Peyer's patch (tissue), 4 donors: Measurements from ENCODE around the gene VRK1. TPM values are rescaled to one million over a fixed set of nuclear protein-coding genes. Genes with fewer than 3 reads are reported as not detected.

Source experiments
- DNase-seq, 3 donors: peaks; one replicate each; pipeline ENCODE4 v3.0.0-alpha.2; 2017 to 2019
- H3K27ac ChIP-seq, 4 donors: fragments of 200-600 bp; sonication (generic); one replicate each; pipeline ENCODE4 v1.5.1; 2016 to 2019
- H3K27me3 ChIP-seq, 2 donors: fragments of 200-600 bp; sonication (generic); one replicate each; pipeline ENCODE4 v1.5.1; 2019
- H3K36me3 ChIP-seq, 3 donors: fragments of 200-600 bp; sonication (generic); one replicate each; pipeline ENCODE4 v1.5.1; 2016 to 2019
- H3K4me1 ChIP-seq, 4 donors: fragments of 200-600 bp; sonication (generic); one replicate each; pipeline ENCODE4 v1.5.1; 2016 to 2019
- H3K4me3 ChIP-seq, 4 donors: fragments of 200-600 bp; sonication (generic); 1 replicate in 3 of 4; 2 replicates in 1 of 4; pipeline ENCODE4 v1.5.1; 2016 to 2019; ENCODE audit warnings: mild to moderate bottlenecking in 1 of 4
- H3K9me3 ChIP-seq, 4 donors: fragments of 200-600 bp; sonication (generic); one replicate each; pipeline ENCODE4 v1.5.1; 2016 to 2019; ENCODE audit warnings: mild to moderate bottlenecking in 1 of 4
- POLR2A ChIP-seq, 2 donors: fragments of 450-650 bp; IDR thresholded peaks; one replicate each; pipeline ENCODE4 v1.5.1; 2017; ENCODE audit warnings: antibody characterized with exemption in 2 of 2, mild to moderate bottlenecking in 2 of 2, moderate library complexity in 2 of 2
- total RNA-seq, 4 donors: library from RNA; depleted of rRNA; stranded (reverse); fragments of >200 nt; gene quantifications; one replicate each; pipeline ENCODE4 v1.1.0, GENCODE V29; 2016
- TF ChIP-seq, protein P1 (sequence below), 6 experiments: fragments of 450-650 bp in 4 of 6; fragments of 200-600 bp in 2 of 6; sonication (generic) in 1 of 6; IDR thresholded peaks; one replicate each; pipeline ENCODE4 v1.5.1; 2017 to 2019; ENCODE audit warnings: antibody characterized with exemption in 6 of 6, mild to moderate bottlenecking in 3 of 6, moderate library complexity in 1 of 6

Gene VRK1
- total RNA-seq, 4 donors from 2014 or later, result 6.6 to 54.5 (median 8.3) TPM

DNA sequence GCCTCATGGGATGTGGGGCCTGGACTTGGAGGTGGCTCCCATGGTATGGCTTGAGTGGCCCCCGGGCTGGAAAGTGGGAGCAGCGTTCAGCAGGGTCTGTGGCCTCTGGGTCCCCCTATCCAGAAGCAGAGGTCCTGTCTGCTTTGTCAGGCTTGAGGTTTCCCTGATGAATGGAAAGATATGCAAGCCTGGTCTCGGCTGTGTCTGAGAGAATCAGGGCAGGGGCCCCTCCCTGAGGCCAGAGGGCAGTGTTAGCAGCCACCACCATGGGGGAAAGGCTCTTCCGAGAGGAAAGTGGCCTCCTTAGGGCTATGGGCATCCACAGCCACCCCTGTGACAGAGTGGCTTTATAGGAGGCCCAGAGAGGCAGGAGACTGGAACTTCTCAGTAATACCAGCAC is 128.2 kb downstream of the VRK1 start:
- Histone ChIP-seq H3K36me3 (no peaks in the 10 kb centered on the region), H3K9me3 (no peaks in the 10 kb centered on the region), H3K27me3 (no peaks in the 10 kb centered on the region), H3K27ac (no peak overlapping the region), H3K4me3 (no peak overlapping the region), H3K4me1 (no peaks in the 10 kb centered on the region)
- TF ChIP-seq, protein P1, sequence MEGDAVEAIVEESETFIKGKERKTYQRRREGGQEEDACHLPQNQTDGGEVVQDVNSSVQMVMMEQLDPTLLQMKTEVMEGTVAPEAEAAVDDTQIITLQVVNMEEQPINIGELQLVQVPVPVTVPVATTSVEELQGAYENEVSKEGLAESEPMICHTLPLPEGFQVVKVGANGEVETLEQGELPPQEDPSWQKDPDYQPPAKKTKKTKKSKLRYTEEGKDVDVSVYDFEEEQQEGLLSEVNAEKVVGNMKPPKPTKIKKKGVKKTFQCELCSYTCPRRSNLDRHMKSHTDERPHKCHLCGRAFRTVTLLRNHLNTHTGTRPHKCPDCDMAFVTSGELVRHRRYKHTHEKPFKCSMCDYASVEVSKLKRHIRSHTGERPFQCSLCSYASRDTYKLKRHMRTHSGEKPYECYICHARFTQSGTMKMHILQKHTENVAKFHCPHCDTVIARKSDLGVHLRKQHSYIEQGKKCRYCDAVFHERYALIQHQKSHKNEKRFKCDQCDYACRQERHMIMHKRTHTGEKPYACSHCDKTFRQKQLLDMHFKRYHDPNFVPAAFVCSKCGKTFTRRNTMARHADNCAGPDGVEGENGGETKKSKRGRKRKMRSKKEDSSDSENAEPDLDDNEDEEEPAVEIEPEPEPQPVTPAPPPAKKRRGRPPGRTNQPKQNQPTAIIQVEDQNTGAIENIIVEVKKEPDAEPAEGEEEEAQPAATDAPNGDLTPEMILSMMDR (IDR thresholded peaks at IDR 0.05), result no peak
- no peak for TF ChIP-seq POLR2A (IDR thresholded peaks at IDR 0.05)
- DNase-seq, result no peak

DNA sequence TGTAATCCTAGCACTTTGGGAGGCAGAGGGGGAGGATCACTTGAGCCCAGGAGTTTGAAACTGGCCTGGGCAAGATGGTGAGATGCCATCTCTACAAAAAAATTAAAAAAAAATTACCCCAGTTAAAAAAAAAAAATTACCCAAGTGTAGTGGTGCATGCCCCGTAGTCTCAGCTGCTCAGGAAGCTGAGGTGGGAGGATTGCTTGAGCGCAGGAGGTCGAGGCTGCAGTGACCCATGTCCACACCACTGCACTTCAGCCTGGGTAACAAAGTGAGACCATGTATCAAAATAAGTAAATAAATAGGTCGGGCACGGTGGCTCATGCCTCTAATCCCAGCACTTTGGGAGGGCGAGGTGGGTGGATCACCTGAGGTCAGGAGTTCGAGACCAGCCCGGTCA is 128.8 kb downstream of the VRK1 start:
- Histone ChIP-seq H3K4me3 (no peak overlapping the region), H3K9me3 (no peaks in the 10 kb centered on the region), H3K36me3 (no peaks in the 10 kb centered on the region), H3K27me3 (no peaks in the 10 kb centered on the region), H3K4me1 (no peaks in the 10 kb centered on the region), H3K27ac (no peak overlapping the region)
- no peak for DNase-seq
- TF ChIP-seq, protein P1 (IDR thresholded peaks at IDR 0.05), result no peak
- no peak for TF ChIP-seq POLR2A (IDR thresholded peaks at IDR 0.05)

DNA sequence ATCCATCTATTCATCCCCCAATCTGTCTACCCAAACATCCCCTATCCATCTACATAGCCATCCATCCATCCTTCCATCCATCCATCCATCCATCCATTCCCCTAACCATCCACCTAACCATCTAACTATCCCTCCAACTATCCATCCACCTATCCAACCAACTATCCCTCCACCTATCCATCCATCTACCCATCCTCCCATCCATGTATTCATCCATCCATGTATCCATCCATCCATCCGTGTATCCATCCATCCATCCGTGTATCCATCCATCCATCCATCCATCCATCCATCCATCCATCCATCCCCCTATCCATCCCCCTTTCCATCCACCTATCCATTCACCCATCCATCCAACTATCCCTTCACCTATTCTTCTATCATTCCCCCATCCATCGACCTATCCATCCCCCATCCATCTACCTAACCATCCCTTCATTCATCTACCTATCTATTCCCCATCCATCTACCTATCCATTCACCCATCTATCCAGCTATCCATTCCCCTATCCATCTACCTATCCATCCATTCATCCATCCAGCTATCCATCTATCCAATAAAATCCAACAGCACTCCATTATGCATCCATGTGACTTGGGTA is 131.7 kb downstream of the VRK1 start:
- Histone ChIP-seq H3K9me3 (no peaks in the 10 kb centered on the region), H3K27ac (no peak overlapping the region), H3K36me3 (no peaks in the 10 kb centered on the region), H3K4me1 (no peaks in the 10 kb centered on the region), H3K4me3 (no peak overlapping the region), H3K27me3 (no peaks in the 10 kb centered on the region)
- TF ChIP-seq, protein P1 (IDR thresholded peaks at IDR 0.05), result no peak
- no peak for TF ChIP-seq POLR2A (IDR thresholded peaks at IDR 0.05)
- no peak for DNase-seq

DNA sequence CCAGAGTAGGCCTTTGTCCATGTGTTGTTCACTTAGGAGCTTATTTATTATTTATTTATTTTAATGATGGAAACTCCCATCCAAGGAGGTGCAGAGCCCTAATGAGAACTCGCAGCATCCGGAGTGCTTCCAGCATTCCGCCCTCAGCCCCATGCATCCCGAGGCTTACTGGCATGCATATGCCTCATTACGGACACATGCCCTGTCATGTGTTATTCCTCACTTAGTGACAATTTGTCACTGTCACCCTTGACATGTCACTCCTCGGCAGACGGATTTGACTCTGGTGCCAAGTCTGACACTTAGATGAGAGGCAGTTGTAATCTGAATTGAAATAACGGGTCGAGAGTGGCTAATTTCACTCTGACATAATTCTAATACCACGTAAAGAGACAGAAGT is 132.8 kb downstream of the VRK1 start:
- no peaks in the 10 kb centered on the region for H3K4me1 ChIP-seq
- no peak for TF ChIP-seq POLR2A (IDR thresholded peaks at IDR 0.05)
- TF ChIP-seq, protein P1 (IDR thresholded peaks at IDR 0.05), result no peak
- H3K27ac ChIP-seq, result no peak overlapping the region
- no peaks in the 10 kb centered on the region for H3K27me3 ChIP-seq
- no peak overlapping the region for H3K4me3 ChIP-seq
- H3K9me3 ChIP-seq, result no peaks in the 10 kb centered on the region
- H3K36me3 ChIP-seq, result no peaks in the 10 kb centered on the region
- DNase-seq, result no peak

DNA sequence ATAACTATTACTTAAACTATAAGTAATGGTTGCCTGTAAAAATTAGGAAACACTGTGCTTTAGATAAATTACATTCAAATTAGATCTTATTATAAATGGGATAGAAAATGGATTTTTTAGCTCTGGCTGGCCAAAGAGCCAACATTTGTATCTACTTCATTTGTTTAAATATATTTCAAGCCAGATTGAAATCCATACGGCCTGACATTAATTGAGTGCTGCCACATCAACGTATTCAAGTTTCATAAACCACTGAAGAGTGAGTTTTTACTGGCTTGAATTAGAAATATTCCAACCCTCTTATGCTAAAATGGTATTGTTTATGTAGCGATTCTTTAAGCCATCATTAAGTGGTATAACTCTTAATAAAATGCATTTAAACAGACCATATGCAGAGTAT is 133.3 kb downstream of the VRK1 start:
- TF ChIP-seq, protein P1 (IDR thresholded peaks at IDR 0.05), result no peak
- TF ChIP-seq POLR2A (IDR thresholded peaks at IDR 0.05), result no peak
- Histone ChIP-seq H3K9me3 (no peaks in the 10 kb centered on the region), H3K4me3 (no peak overlapping the region), H3K27me3 (no peaks in the 10 kb centered on the region), H3K4me1 (no peaks in the 10 kb centered on the region), H3K27ac (no peak overlapping the region), H3K36me3 (no peaks in the 10 kb centered on the region)
- no peak for DNase-seq
